ENCODE results near the gene PWWP2A.
"Not testable (repeated sequence)": the region's sequence is repeated elsewhere in the genome, so short reads cannot be mapped to it uniquely, and the experiment has no call there.

Gene PWWP2A, protein sequence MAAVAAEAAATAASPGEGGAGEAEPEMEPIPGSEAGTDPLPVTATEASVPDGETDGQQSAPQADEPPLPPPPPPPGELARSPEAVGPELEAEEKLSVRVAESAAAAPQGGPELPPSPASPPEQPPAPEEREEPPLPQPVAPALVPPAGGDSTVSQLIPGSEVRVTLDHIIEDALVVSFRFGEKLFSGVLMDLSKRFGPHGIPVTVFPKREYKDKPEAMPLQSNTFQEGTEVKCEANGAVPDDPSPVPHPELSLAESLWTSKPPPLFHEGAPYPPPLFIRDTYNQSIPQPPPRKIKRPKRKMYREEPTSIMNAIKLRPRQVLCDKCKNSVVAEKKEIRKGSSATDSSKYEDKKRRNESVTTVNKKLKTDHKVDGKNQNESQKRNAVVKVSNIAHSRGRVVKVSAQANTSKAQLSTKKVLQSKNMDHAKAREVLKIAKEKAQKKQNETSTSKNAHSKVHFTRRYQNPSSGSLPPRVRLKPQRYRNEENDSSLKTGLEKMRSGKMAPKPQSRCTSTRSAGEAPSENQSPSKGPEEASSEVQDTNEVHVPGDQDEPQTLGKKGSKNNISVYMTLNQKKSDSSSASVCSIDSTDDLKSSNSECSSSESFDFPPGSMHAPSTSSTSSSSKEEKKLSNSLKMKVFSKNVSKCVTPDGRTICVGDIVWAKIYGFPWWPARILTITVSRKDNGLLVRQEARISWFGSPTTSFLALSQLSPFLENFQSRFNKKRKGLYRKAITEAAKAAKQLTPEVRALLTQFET

GRCh38 chr5:160119142-160119904 lies at the start of gene PWWP2A:
Gene PWWP2A, minus strand, starts transcription at chr5:160119450. Its CDS starts 62 bp downstream, at chr5:160119388.
- DNase-seq, result peak; percentile 100

DNA sequence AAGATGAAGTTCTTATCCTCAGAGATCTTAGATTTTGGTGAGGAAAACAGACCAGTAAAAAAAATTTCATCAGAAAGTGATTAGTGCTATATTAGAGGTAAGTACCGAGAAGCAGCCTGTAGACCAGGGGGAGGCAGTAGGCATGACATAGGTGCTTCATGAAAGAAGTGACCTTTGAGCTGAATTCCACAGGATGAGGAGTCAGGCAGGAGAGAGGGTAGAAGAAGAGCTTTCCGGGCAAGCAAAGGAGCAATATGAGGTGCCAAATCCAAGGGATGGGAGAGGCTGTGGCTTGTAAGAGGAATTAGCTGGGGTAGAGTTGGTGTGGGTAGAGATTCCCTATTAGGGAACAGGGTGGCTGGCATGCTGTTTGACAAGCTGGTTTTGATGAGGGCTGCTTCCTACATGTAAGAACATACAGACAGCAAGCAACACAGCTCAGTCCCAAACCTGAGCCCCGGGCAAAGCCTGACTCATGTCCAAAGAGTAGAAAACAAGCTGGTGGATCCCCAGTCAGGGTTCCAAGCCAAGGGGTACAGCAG lies 48.4 kb upstream of the PWWP2A start:
- no peak for DNase-seq

DNA sequence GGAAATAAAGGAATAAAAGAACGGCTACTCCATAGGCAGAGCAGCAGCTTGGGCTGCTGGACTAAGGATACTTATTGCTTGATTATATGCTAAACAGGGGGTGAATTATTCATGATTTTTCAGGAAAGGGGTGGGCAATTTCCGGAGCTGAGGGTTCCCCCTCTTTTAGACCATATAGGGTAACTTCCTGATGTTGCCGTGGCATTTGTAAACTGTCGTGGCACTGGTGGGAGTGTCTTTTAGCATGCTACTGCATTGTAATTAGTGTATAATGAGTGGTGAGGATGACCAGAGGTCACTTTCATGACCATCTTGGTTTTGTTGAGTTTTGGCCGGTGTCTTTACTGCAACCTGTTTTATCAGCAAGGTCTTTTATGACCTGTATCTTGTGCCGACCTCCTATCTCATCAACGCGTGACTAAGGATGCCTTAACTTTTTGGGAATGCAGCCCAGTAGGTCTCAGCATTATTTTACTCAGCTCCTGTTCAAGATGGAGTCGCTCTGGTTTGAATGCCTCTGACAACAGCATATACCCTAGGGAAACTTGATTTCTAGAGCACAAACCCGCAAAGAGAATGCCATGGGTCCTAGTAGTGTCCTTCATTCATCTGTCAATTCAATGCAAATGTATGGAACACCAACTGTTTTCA lies 47.8 kb upstream of the PWWP2A start:
- DNase-seq, result no peak

DNA sequence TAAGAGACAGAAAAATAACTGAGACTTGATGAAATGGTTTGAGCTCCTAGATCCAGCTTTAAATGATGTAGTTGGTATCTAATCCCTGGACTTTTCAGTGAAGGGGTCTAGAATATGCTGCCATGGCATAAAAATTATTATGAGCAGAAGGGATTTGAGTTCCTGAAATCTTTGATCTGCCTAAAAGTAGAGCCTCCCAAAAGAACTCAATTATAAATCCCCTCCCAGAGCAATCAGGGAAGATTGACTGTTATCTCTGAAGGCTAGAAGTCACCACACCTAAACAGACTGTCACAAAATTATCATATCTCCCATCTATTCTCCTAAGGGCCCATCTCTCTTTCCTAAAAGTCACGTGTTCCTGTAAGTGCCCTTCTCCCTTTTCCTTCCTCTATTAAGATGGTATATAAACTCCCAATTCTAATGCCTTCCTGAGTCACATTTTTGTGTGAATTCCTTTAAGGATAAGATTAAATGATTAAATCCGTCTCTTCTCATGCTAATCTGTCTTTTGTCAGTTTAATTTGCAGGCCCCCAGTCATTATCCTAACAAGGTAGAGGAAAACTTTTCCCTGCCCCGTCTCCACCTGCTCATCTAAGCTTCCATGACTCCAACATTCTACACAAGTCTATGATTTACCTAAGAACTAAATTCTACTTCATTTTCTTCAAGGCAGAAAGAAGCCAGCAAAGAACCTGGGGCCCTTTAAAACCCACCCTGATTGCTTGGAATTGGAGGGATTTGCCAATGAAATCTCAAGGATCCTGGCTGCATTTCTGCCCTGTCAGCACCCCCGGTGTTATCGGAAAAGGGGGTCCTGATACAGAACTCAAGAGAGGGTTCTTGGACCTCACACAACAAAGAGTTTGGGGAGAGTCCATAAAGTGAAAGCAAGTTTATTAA lies 47.1 kb upstream of the PWWP2A start:
- DNase-seq, result no peak

GRCh38 chr5:160165137-160166068 lies 46.2 kb upstream of the PWWP2A start:
- DNase-seq, result peak; percentile 90

DNA sequence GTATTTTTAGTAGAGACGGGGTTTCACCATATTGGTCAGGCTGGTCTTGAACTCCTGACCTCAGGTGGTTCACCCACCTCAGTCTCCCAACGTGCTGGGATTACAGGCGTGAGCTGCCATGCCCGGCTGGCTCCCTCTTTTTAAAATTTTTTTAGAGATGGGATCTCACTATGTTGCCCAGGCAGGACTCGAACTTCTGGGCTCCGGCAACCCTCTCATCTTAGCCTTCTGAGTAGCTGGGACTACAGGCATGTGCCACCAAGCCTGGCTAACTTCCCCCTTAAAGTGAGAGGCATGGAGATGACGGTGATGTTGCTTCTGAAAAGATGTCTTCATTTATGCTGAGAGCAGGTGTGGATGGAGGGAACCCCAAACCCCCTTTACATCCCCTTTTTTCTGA lies 43.7 kb upstream of the PWWP2A start:
- no peak for DNase-seq

GRCh38 chr5:160161626-160162025 lies 42.4 kb upstream of the PWWP2A start:
- DNase-seq, result no peak

GRCh38 chr5:160160875-160161274 lies 41.6 kb upstream of the PWWP2A start:
- DNase-seq, result not testable (repeated sequence)

GRCh38 chr5:160159991-160160792 lies 40.9 kb upstream of the PWWP2A start:
- peak; percentile 42 for DNase-seq

DNA sequence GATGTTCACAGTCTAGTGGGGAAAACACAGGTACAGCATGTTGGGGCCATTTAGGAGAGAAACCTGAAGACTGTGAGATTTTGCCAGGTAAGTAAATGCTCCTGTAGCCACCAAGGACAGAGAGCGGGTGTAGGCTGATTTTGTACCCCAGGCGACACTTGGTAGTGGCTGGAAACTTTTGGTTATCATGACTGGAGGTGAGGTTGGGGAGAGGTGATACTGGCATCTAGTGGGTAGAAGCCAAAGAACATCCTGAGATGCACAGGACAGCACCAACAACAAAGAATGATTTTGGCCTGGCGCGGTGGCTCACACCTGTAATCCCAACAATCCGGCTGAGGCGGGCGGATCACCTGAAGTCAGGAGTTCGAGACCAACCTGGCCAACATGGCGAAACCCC lies 38.8 kb upstream of the PWWP2A start:
- DNase-seq, result no peak

DNA sequence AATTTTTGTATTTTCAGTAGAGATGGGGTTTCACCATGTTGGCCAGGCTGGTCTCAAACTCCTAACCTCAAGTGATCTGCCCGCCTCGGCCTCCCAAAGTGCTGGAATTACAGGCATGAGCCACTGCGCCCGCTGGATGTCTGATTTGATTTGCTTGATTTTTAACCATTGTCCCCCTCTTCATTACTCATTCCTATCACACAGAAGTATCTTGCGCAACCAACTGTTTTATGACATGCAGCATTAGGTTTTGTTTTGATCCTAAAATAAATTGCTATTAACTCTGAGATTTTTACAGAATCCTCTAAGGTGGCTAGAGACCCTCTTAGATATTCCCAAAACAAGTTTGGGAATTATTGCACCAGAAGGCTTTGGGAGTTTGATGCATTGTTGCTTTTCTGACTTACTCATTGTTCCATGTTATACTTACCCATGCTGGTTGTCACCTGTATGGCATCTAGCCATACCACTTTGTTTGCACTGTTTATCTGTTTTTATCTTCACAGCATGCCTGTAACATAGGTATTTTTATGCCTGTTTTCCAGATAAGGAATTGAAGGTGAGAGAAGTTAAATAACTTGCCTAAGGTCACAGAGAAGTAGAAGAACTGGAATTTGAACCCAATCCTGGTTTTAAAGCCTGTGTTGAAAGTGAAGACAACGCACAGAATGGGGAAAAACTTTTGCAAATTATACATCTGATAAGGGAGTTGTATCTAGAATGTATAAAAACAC lies 35.9 kb upstream of the PWWP2A start:
- no peak for DNase-seq

DNA sequence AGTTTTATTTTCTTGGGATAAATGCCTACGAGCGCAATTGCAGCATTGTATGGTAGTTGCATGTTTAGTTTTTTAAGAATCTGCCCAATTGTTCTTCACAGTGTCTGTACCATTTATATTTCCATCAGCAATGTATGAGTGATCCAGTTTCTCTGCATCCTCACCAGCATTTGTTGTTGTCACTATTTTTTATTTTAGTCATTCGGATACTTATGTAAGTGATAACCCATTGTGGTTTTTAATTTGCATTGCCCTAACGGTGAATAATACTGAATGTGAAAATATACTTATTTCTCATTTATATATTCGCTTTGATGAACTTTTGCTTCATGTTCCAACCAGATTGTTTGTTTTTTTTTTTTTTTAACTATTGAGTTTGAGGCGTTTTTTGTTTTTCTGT lies 33.7 kb upstream of the PWWP2A start:
- DNase-seq, result no peak

DNA sequence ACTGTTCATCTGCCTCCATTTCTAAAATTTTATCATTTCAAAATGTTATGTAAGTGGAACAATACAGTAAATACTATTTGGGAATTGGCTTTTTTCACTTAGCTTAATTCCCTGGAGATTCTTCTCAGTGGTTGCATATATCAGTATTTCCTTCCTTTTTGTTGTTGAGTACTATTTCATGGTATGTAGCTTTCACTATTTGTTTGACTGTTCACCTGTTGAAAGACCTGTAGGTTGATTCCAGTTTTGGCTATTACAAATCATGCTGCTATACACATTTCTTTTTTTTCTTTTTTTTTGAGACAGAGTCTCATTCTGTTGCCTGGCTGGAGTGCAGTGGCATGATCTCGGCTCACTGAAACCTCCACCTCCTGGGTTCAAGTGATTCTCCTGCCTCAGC lies 33.0 kb upstream of the PWWP2A start:
- no peak for DNase-seq

DNA sequence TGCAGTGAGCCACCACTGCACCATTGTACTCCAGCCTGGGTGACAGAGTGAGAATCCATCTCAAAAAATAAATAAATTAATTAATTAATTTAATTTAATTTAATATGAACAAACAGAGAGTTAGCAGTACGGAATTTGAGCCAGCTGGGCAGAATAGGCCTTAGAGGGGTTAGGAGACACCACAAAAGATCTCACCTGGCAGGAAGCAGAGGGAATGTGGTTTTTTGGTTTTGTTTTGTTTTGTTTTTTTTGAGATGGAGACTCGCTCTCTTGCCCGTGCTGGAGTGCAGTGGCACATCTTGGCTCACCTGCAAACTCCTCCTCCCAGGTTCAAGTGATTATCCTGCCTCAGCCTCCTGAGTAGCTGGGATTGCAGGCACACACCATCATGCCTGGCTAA lies 31.8 kb upstream of the PWWP2A start:
- DNase-seq, result no peak

DNA sequence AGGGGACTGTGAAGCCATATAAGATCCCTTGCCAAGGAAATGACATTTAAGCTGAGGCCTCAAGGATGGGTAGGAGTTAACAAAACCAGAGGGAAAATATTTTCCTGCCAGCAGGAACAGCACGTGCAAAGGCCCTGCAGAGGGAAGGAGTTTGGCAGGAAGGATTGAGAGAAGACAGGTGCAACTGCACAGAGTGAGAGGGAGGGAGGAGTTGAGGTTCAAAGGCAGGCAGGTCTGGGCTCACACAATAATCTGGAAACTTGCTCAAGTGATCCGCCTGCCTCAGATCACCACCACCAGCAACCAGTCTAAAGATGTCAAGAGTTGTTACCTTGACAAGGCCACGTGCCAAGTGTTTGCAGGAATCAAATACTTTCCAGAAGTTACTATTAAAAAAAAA lies 31.1 kb upstream of the PWWP2A start:
- no peak for DNase-seq

DNA sequence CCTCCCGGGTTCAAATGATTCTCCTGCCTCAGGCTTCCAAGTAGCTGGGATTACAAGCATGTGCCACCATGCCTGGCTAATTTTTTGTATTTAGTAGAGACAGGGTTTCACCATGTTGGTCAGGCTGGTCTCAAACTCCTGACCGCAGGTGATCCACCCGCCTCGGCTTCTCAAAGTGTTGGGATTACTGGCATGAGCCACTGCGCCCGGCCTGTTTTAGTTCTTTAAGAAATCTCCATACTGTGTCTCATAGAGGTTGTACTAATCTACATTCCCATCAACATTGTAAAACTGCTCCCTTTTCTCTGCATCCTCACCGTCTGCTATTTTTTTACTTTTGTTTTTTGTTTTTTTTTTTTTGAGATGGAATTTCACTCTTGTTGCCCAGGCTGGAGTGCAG lies 25.2 kb upstream of the PWWP2A start:
- DNase-seq, result not testable (repeated sequence)

DNA sequence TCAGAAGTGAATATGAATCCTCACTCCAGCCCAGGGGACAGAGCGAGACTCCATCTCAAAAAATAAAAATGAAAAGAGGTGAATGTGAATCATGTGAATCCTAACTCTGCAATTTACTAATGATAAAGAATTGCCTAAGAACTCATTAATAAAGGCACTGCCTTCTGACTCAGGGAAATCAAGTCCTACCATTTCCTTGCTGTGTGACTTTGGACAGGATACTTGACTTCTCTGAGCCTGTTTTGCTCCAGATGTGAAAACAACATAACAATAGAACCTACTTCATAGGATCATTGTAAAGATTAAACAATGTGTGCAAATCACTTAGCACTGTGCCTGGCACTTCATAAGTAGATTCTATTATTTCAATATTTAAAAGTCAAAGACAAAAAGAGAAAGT lies 15.1 kb upstream of the PWWP2A start:
- DNase-seq, result no peak

DNA sequence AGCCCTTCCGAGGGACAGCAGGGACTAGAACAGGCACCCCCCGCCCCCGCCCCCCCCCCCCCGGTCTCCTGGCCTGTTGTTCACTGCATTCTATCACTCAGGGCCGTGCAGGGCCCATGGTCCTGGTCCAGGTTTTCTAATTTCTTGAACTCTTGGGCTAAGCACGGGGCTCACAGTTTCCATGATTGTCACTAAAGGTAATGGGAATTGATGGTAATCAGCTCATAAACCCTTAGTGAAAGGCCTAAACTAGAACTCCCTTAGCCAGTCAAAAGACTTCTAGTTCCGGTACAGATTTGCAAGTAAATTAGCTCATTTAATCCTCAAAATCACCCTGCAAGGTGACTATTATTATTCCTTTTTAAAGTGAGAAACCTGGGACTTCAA lies 14.7 kb upstream of the PWWP2A start:
- no peak for DNase-seq
